RWPE2 (cell line): Measurements from ENCODE around the gene PDE4A.

ENCODE experiments used
- ATAC-seq: fragments of 200-7000 bp; cut with Tn5 transposase; 3 replicates; pipeline ENCODE4 v1.9.1; 2021; ENCODE audit warnings: low read depth
- DNase-seq: peaks from one replicate; pipeline ENCODE4 v3.0.0-alpha.2; 2020; ENCODE audit warnings: low spot score
- H3K27ac ChIP-seq: fragments of 450-650 bp; 2 replicates; pipeline ENCODE4 v1.5.1; 2017; ENCODE audit warnings: mild to moderate bottlenecking; ENCODE audit not compliant: poor library complexity, severe bottlenecking
- H3K27me3 ChIP-seq: fragments of 250-450 bp; sonication (Bioruptor Pico); 2 replicates; pipeline ENCODE4 v1.5.1; 2021; ENCODE audit warnings: mild to moderate bottlenecking, moderate library complexity; ENCODE audit not compliant: insufficient read depth, poor library complexity, severe bottlenecking
- H3K36me3 ChIP-seq: fragments of 250-450 bp; sonication (Bioruptor Pico); 2 replicates; pipeline ENCODE4 v1.5.1; 2020; ENCODE audit warnings: low read depth, mild to moderate bottlenecking, moderate library complexity
- H3K4me1 ChIP-seq: fragments of 250-450 bp; sonication (Bioruptor Pico); 2 replicates; pipeline ENCODE4 v1.5.1; 2021; ENCODE audit warnings: mild to moderate bottlenecking, moderate library complexity; ENCODE audit not compliant: insufficient read depth, poor library complexity, severe bottlenecking
- H3K4me3 ChIP-seq: fragments of 250-450 bp; sonication (Bioruptor Pico); 2 replicates; pipeline ENCODE4 v1.5.1; 2021; ENCODE audit warnings: mild to moderate bottlenecking, moderate library complexity; ENCODE audit not compliant: severe bottlenecking
- H3K9me3 ChIP-seq: fragments of 250-450 bp; sonication (Bioruptor Pico); 2 replicates; pipeline ENCODE4 v1.5.1; 2021; ENCODE audit warnings: mild to moderate bottlenecking, moderate library complexity; ENCODE audit not compliant: severe bottlenecking
- TF ChIP-seq, protein P1 (sequence below): fragments of 450-650 bp; IDR thresholded peaks from one replicate; pipeline ENCODE4 v1.5.1; 2017; ENCODE audit warnings: mild to moderate bottlenecking, moderate library complexity; ENCODE audit not compliant: poor library complexity, severe bottlenecking

Gene PDE4A

DNA sequence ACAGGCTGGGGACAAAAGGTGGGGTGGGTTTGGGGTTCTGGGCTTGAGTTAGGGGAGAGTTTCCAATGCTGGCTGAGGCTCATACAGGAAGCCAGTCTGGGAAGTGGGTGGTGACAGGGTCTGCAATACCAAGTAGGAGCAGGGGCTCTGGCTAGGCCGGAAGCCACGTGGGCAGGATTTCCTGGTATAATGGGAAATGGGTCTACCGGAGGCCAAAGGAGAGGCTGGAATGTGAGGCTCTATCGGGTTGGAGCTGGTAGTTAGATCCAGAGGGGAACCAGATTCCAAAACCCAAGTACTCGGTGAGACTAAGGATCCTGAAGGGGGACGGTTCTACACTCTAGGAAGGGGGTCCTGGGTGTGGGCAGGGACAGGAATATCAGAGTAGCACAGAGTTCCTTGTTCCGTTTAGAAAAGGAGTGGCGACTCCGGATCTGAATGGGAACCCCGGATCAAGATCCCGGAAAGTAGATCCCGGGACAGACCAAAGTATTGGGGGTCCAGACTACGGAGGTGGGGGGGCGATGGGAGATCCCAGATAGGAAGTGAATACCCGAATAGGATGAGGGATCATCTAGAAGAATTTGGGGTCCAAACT, 17.8 kb upstream of the PDE4A start:
- Histone ChIP-seq H3K36me3 (peaks cover 31% of the 10 kb centered on the region), H3K27me3 (peaks cover 11% of the 10 kb centered on the region), H3K4me1 (peaks cover 9% of the 10 kb centered on the region), H3K27ac (peak overlapping the region; percentile 66), H3K9me3 (no peaks in the 10 kb centered on the region), H3K4me3 (peak overlapping the region; percentile 78)
- TF ChIP-seq, protein P1, sequence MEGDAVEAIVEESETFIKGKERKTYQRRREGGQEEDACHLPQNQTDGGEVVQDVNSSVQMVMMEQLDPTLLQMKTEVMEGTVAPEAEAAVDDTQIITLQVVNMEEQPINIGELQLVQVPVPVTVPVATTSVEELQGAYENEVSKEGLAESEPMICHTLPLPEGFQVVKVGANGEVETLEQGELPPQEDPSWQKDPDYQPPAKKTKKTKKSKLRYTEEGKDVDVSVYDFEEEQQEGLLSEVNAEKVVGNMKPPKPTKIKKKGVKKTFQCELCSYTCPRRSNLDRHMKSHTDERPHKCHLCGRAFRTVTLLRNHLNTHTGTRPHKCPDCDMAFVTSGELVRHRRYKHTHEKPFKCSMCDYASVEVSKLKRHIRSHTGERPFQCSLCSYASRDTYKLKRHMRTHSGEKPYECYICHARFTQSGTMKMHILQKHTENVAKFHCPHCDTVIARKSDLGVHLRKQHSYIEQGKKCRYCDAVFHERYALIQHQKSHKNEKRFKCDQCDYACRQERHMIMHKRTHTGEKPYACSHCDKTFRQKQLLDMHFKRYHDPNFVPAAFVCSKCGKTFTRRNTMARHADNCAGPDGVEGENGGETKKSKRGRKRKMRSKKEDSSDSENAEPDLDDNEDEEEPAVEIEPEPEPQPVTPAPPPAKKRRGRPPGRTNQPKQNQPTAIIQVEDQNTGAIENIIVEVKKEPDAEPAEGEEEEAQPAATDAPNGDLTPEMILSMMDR = no peak
- 0 out of 3 replicates have a peak, but pooled peaks have one; percentile 5 for ATAC-seq
- no peak for DNase-seq

DNA sequence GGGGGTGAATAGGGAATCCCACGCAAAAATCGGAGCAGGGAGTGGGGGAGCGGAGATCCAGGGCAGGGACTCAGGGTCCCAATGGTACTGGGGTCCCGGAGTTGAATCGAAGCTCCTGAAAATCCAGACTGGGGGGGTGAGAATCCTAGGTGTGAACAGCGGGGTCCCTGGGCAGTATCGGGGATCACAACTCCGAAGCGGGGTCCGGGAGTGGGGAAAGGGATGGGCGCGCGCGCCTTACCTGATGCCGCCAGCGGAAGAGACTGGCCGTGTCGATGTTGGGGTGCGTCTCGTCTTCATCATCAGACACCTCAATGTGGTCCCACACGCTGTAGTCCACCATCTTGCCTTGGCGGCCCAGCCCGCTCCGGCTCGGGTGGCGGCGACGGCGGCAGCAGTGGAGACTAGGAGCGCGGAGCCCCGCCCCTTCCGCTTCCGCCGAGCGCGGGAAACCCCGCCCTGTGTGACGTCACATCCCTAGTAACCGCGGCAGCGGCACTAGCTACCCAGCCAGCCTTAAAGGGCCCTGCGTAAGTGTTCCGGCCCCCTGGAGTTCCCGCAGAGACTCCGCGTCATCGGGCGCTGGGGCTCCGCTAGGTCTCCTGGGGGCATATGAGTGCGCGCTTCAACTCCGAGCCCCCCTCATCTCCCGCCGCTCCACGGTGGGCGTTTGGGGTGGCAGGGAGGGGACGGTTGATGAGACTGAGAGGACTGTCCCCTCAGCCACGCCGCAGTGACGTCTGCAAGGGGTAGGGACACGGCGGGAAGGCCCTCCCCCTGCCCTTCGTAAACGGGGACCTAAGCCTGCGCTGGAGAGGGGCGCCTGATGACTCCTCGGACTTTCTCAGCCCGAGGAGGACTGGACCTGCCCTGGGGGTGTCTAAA, 17.0 kb upstream of the PDE4A start, which contains the start of gene CDC37:
TSS of gene CDC37 (minus strand) at position 406 of the 885 bp plus-strand sequence. CDS start at position 343, 63 bp downstream.
- Histone ChIP-seq H3K4me3 (peak within 1 kb of the TSS; percentile 78), H3K9me3 (no peaks in the 10 kb centered on the region), H3K27ac (peak within 1 kb of the TSS; percentile 66), H3K4me1 (peaks cover 9% of the 10 kb centered on the region), H3K27me3 (peaks cover 11% of the 10 kb centered on the region), H3K36me3 (peaks cover 26% of the 10 kb centered on the region)
- peak; percentile 82 for ATAC-seq
- TF ChIP-seq, protein P1 = no peak
- DNase-seq = peak; percentile 93

DNA sequence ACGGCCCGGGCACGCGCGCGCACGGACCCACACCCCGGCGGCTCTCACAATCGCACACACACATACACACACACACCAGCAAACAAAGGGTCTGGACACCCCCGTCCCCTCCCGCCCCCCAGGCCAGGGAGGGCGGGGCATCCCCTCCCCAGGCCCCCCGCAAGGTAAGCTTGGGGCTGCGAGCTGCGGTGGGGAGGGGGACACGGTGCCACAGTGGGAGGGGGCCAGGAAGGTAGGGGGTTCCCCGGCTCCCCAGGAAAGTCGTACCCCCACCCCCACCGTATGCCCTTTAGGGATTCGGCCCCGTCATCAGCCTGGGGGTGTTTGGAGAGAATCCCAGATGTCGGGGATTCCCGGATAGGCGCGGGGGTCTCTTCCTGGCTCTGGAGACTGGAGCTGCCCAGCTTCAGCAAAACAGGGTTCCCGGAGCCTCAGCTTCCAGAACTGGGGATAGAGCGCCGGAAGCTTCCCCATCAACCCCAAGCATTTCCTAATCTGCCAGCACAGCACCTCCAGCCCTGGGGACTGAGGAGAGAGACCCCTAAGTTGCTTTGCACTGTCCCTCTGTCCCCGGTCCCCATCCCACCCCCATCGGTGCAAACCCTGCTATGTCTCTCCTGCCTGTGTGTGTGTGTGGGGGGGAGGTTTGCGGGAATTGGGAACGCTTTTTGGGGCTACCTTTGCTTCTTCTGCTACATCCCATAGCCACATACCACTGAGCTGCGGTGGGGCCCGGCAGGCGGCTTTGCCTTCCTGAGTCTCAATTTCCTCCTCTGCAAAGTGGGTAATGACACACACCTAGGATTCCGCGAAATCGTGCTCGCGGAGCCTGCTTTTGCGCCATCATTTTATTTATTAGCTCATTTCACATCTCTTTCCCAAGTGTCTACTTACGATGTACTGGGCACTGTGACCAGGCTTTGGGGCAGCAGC, 15.2 kb upstream of the PDE4A start:
- no peak overlapping the region for H3K27ac ChIP-seq
- TF ChIP-seq, protein P1 = no peak
- no peaks in the 10 kb centered on the region for H3K9me3 ChIP-seq
- ATAC-seq = no peak
- H3K4me3 ChIP-seq = peak overlapping the region; percentile 78
- peaks cover 9% of the 10 kb centered on the region for H3K4me1 ChIP-seq
- DNase-seq = no peak
- peaks cover 11% of the 10 kb centered on the region for H3K27me3 ChIP-seq
- peaks cover 15% of the 10 kb centered on the region for H3K36me3 ChIP-seq

DNA sequence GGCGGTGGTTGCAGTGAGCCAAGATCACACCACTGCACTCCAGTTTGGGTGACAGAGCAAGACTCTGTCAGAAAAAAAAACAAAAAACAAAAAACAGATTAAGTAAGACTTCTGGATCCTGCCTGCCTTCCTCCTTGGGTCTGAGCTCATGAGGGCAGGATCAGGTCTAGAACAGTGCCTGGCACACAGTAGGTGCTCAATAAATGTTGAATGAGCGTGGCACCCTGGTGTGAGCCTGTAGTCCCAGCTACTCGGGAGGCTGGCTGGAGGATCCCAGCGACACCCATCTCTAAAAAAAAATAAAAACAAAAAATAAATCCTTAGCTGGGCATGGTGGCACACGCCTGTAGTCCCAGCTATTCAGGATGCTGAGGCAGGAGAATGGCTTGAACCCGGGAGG, 14.1 kb upstream of the PDE4A start:
- Histone ChIP-seq H3K27me3 (peaks cover 11% of the 10 kb centered on the region), H3K27ac (no peak overlapping the region), H3K4me1 (peaks cover 6% of the 10 kb centered on the region), H3K4me3 (no peak overlapping the region), H3K36me3 (peaks cover 6% of the 10 kb centered on the region), H3K9me3 (no peaks in the 10 kb centered on the region)
- TF ChIP-seq, protein P1 = no peak
- ATAC-seq (no peak), DNase-seq (no peak)
